ENCODE data around the gene KCNA10.

The KCNA10 gene

GRCh38 chr1:110525249-110525595 lies 6.2 kb upstream of the KCNA10 start:
- no peak overlapping the region for H3K27ac ChIP-seq (ENCODE audit: extremely low read depth, low read depth, low read length)
- no peaks in the 10 kb centered on the region for H3K9me3 ChIP-seq (ENCODE audit: control insufficient read depth, insufficient read depth, low read depth, low read length)
- CTCF ChIA-PET, result interaction anchor here (0.9 to 11.3 kb wide), 15 partner anchors 11 to 256 kb away, joined by 3 to 113 read pairs (median 14); no protein-coding TSS in a partner anchor
- no peaks in the 10 kb centered on the region for H3K36me3 ChIP-seq (ENCODE audit: control insufficient read depth in 2 of 2, insufficient read depth in 1 of 2, low read length in 2 of 2)
- POLR2A ChIA-PET, result interaction anchor here (0.6 kb wide), 1 partner anchor 94 kb away, joined by 5 read pairs; no protein-coding TSS in a partner anchor
- no peak overlapping the region for H3K4me3 ChIP-seq (ENCODE audit: low read depth, low read length)
- H3K4me1 ChIP-seq (ENCODE audit: control insufficient read depth, insufficient read depth, low read length), result no peaks in the 10 kb centered on the region
- TF ChIP-seq ZNF354C (tag by site-specific recombination; IDR thresholded peaks at IDR 0.05; ENCODE audit: borderline replicate concordance, low read depth) (no peak), ZNF639 (tag by site-specific recombination; IDR thresholded peaks at IDR 0.05) (no peak), ZNF514 (tag by site-specific recombination; IDR thresholded peaks at IDR 0.05) (no peak), HOXD13 (CRISPR knock-in tag; IDR thresholded peaks at IDR 0.05; ENCODE audit: borderline replicate concordance) (no peak), YY1 (tag by site-specific recombination; IDR thresholded peaks at IDR 0.05) (no peak), ZNF549 (tag by site-specific recombination; IDR thresholded peaks at IDR 0.05) (no peak)

GRCh38 chr1:110524311-110525248 lies 5.6 kb upstream of the KCNA10 start:
- POLR2A ChIA-PET, result interaction anchor here (0.6 kb wide), 1 partner anchor 95 kb away, joined by 5 read pairs; no protein-coding TSS in a partner anchor
- TF ChIP-seq ZNF366 (tag by site-specific recombination; conservative IDR thresholded peaks at IDR 0.05), result peak; percentile 56
- TF ChIP-seq ZNF341 (tag by site-specific recombination; IDR thresholded peaks at IDR 0.05; ENCODE audit: low read depth), result peak; percentile 54
- TF ChIP-seq ZFHX2 (tag by site-specific recombination; conservative IDR thresholded peaks at IDR 0.05), result peak; percentile 88
- peak; percentile 89 for TF ChIP-seq EGR2 (tag by site-specific recombination; IDR thresholded peaks at IDR 0.05; ENCODE audit: low read depth)
- TF ChIP-seq ZNF510 (tag by site-specific recombination; IDR thresholded peaks at IDR 0.05; ENCODE audit: insufficient replicate concordance), result no peak
- TF ChIP-seq ZNF2 (tag by site-specific recombination; IDR thresholded peaks at IDR 0.05), result peak; percentile 52
- TF ChIP-seq ZNF24 (tag by site-specific recombination; IDR thresholded peaks at IDR 0.05), result peak; percentile 74; the same call in 1 of the 2 replicates
- TF ChIP-seq ZNF274 (IDR thresholded peaks at IDR 0.05; ENCODE audit: low read length), result no peak
- TF ChIP-seq ZNF274 (tag by site-specific recombination; IDR thresholded peaks at IDR 0.05; ENCODE audit: borderline replicate concordance), result no peak
- TF ChIP-seq MYNN (tag by site-specific recombination; IDR thresholded peaks at IDR 0.05; ENCODE audit: borderline replicate concordance), result no peak
- peak; percentile 76 for TF ChIP-seq CTCF (tag by site-specific recombination; IDR thresholded peaks at IDR 0.05)
- TF ChIP-seq SCRT1 (tag by site-specific recombination; IDR thresholded peaks at IDR 0.05; ENCODE audit: borderline replicate concordance), result no peak
- no peak for TF ChIP-seq ZBTB26 (tag by site-specific recombination; optimal IDR thresholded peaks at IDR 0.05)
- TF ChIP-seq ZNF654 (tag by site-specific recombination; IDR thresholded peaks at IDR 0.05; ENCODE audit: low read depth), result peak; percentile 96
- Histone ChIP-seq H3K9me3 (ENCODE audit: control insufficient read depth, insufficient read depth, low read depth, low read length) (no peaks in the 10 kb centered on the region), H3K4me1 (ENCODE audit: control insufficient read depth, insufficient read depth, low read length) (no peaks in the 10 kb centered on the region), H3K27ac (ENCODE audit: extremely low read depth, low read depth, low read length) (no peak overlapping the region), H3K36me3 (ENCODE audit: control insufficient read depth in 2 of 2, insufficient read depth in 1 of 2, low read length in 2 of 2) (no peaks in the 10 kb centered on the region), H3K4me3 (ENCODE audit: low read depth, low read length) (no peak overlapping the region)
- CTCF ChIA-PET, result interaction anchor here (0.5 to 11.3 kb wide), 45 partner anchors 11 to 506 kb away, joined by 3 to 113 read pairs (median 4); partner anchors contain the start of gene KCNA2
